Testis (tissue), 2 donors: ENCODE measurements around the gene HSD17B11.

ENCODE experiments used
- CTCF ChIP-seq, 3 experiments: fragments of 450-650 bp in 2 of 3; fragments of 200-600 bp in 1 of 3; sonication (generic) in 1 of 3; IDR thresholded peaks; one replicate each; pipeline ENCODE4 v1.5.1; 2016 to 2019; ENCODE audit warnings: antibody characterized with exemption in 3 of 3, mild to moderate bottlenecking in 2 of 3, moderate library complexity in 1 of 3
- POLR2A ChIP-seq: fragments of 450-650 bp; IDR thresholded peaks from one replicate; pipeline ENCODE4 v1.6.1; 2017; ENCODE audit warnings: antibody characterized with exemption, mild to moderate bottlenecking, moderate library complexity

GRCh38 chr4:87409420-87409939 lies 18.5 kb upstream of the HSD17B11 start:
- TF ChIP-seq POLR2A (no peak), CTCF (IDR thresholded peaks at IDR 0.05) (no peak)
